Myocyte (in vitro differentiated cells): Measurements from ENCODE around the gene CPM. TPM values are rescaled to one million over a fixed set of nuclear protein-coding genes. Genes with fewer than 3 reads are reported as not detected.

Experiments used
- DNase-seq: peaks from one replicate; pipeline ENCODE4 v3.0.0-alpha.2; 2012; ENCODE audit warnings: low read depth
- polyA plus RNA-seq: library from polyadenylated mRNA; unstranded; fragments of >200 nt; gene quantifications from one replicate; pipeline ENCODE4 v1.2.1, GENCODE V29; 2012; ENCODE audit warnings: missing spikeins
- total RNA-seq: library from RNA; depleted of rRNA; stranded (reverse); fragments of >200 nt; gene quantifications from 2 replicates; pipeline ENCODE4 v1.2.3, GENCODE V29; 2014

CPM gene
- 3.0 and 3.2 TPM in 2 replicates for total RNA-seq
- polyA plus RNA-seq, result 0.30 TPM

DNA sequence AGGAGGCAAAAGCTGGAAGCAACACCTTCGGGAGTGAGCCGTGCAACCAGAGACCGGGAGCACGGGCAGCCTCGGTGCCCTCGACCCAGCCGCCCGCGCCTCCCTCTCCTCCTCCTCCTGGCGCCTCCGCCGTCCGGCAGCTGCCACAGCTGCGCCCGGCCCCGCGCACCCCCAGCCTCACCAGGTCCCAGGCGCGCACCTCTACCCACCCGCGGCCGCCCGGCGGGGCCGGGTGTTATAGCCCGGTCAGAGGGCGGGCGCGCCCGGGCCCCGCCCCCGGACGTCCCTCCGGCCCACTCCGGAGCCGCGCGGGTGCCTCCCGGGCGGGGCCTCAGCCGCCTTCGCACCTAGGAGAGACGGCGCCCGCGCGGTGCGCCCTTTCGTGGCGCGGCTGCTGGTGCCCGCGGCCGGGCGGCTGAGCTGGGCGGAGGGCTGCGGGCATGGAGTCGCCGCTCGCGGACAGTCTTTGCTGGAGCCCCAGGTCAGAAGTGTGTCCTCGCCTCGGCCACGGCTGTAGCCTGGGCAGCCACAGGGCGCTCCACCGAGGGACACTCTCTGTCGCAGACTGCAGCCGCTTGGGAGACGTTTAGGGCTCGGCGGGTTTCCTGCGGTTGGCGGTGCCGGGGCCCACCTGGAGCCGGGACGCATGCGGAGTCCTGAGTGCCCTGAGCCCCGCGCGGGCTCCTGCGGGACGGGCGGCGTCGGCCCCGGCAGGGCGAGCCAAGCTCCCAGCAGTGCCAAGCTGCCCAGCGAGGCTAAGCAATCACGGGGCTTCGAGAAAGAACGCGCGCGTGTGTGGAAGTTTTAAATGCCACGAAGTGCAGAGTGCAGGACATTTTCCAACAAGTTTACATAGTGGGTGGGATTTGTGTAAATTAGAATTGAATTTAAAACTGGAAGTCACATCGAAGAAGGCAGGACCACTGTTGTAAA is at the start of gene CPM:
TSS of gene CPM (minus strand) at position 211 of the 933 bp plus-strand sequence. CDS start 334 bp downstream, outside the sequence.
- DNase-seq, result peak; percentile 59

DNA sequence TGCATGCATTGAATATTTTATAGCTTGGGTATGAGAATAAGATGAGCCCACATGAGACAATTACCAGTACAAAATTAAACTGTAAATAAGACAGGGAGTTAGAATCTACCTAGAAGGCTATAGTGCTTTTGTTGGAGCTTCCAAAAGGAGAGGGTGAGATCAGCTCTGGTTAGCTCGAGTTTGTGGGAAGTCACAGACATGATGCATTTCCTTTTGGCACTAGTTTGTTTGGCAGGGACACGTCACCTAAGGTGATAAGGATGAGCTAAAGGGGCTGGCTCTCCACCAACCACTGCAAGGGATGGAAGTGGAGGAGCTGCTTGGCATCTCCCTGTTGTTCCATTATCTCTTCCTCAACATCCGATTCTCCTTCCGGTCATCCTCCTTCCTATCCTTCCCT is 48.5 kb upstream of the CPM start:
- DNase-seq, result no peak

DNA sequence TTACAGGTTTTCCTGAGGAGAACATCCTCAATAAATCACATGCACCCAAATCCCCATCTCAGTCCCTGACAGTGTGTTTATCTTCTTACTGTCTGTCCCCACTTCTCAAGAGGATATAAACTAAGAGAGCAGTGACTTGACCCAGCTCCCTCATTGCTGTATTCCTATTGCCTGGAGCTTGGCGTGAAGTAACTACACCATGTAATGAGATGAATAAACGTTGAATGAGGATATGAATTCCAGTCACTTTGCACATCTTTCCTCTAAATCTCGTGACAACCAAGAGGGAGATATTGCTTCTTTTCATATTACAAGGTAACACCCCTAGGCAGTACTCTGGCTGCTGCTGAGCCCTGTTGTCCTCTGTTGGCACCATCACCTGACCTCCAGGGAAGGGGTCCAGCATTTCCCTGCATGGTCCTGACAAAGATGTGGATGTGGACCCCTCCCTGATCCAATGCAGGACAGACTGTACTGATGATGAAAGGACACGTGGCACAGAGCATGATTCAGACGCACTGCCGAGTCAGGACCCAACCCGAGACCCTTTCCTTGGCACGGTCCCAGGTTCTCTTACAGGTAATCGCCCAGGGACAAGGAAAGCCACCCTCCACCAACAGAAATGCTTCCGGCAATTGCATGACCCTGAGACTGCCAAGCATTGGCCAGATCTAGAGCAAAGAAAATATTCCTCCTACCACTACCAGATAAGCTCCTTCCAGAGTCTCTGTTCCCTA is 47.7 kb upstream of the CPM start:
- DNase-seq, result no peak

DNA sequence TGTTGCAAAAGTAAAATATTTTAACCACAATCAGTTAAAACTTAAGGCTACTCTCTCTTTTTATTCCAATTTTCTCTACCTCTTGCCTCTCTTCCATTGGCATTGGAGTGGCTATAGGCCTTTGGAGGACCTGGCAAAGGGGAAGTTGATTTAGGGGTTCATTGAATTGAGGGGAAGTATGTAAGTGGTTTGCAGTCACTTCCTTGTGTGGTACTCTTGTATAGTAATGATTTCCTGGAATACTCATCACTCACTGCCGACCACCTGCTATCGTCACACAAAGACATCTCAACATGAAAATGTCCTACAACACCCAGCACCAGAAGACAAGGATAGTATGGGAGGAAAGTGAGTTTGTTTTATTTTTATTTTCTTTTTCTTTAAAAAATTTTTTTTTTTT is 45.7 kb upstream of the CPM start:
- DNase-seq, result peak; percentile 46

DNA sequence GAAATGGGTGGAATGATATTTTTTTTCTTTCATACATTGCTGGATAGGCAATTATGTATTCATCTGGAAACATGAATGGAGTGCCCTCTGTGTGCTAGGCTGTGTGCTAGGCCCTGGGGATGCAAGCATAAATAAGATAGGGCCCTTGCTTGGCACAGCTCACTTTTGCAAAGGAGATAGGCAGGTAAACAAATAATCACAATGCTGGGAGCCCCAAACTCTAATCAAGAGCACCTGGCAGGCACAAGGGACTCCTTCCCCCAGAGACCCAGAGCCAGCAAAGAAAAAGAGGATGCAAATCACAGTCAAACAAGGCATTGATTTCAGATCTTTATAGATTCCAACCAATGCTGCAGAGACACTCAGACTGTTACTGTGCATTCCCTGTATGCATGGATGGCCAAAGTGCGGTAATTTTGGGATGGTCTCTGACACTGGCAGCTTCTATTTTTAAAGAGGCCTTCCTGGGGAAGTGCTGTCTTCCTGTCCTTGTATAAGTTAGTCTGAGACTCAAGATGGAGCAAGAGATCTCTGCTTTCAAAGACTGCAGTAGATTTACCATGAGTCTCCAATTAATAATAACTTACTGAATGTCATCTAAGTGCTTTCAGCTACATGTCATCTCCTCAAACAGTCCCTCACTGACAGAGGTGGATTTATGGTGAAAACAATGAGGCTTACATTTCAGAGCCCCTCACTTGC is 45.1 kb upstream of the CPM start:
- no peak for DNase-seq

DNA sequence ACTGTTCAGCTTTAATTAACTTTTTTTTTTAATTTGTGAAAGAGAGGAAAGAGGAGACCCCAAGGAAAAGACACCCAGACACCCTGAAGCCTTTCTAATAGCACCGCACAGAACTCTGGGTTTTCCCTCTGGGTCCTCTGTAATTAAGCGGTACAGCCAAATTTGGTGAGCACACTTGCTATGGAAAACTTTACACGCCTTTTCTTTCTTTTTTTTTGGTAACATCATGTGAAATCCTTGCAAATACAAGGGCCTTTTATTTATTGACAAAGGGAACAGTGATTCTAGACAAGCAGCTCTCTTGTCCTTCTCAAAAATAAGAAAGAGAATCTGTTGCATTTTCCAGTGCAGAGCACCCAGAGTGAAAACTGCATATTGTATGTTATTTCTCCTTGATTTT is 44.4 kb upstream of the CPM start:
- no peak for DNase-seq

DNA sequence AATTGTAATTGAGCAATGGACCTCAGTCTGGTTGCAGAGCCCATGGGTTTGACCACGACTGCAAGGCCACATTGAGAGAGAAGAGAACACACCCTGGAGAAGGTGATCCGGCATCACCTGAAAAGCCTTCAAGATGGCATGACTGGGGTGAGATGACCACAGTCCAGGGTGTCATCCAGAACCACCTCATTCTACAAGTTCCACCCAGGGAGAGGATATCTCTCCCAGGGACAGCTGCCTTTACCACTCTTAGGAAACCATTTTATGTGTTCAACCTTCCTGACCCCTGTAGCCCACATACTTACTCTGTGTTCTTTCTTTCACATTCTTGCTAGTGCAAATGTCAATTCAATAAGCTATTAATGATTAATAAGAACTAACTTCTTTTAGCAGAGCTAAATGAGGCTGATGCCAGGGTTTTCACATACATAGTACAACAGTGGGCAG is 43.4 kb upstream of the CPM start:
- DNase-seq, result peak; percentile 53

DNA sequence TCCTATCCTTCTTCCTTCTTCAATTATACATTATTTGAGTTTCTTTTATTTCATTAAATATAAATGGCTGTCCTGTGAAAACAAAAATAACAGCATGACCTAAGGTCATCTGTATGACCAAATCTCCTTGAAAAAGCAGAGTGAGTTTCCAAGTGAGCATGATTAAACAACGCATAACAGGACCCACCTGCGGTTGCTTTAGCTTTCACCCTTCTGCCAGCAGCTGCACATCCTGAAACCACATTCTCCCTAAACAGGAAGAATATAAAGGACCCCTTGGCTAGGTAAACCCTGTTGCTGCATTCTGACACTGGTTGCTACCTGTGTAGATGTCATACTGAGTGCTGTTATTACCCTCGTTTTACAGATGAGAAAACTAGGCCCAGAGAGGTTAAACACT is 42.8 kb upstream of the CPM start:
- DNase-seq, result peak; percentile 33

DNA sequence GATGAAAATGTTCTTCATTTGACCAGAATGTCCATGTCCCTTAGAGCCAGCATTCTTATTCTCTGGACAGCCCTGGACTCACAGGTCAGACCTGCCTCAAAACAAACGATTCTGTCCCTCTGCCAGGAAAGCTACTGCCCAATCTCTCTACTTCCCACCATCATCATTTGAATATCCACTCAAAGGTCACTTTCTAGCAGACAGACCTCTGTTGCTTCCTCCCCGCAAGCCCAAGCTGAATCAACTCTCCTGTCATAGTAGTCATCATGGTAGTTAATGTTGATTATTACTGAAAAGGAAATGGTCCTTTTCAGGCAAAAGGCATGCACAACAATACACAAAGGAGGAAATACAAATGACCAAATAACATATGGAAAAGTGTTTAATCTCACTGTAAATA is 39.6 kb upstream of the CPM start:
- DNase-seq, result no peak

DNA sequence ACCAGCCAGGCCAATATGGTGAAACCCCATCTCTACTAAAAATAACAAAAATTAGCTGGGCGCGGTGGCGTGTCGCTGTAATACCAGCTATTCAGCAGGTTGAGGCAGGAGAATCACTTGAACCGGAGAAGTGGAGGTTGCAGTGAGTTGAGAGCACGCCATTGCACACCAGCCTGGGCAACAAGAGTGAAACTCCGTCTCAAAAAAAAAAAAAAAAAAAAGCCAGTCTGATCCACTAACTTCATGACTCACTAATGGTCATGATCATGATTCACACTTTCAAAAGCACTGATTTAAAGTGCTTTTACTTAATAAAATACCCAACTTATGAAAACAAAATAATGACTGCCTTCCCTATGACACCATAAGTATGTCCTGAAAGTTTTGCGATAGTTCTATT is 38.4 kb upstream of the CPM start:
- DNase-seq, result peak; percentile 23

DNA sequence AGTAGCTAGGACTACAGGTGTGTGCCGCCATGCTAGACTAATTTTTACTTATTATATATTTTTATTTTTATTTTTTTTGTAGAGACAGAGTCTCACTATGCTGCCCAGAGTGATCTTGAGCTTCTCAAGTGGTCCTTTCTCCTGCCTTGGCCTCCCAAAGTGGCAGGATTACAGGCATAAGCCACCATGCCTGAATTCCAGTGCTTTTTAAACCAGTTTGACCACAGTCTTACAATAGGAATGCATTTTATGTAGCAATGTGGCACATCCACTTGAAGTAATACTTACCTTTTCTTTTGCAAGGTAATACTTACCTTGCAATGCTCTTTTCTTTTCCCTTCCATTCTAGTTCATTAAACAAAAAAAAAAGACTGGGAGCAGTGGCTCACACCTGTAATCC is 38.0 kb upstream of the CPM start:
- no peak for DNase-seq

DNA sequence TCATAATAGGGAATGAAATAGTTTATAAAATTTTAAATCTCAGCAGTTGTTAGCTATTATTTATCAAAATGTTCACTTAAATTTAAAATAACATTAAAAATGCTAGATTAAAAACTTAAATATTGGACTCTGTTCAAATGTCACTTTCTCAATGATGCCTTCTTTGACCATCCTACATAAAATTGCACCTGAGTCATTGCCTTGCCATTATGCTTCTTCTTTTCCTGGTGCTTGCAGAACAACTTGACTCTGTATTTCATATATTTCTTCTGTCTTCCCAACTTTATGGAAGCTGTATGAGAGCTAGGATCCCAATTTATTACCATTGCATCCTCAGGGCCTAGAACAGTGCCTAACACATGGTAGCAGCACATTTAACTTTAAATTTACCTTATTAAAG is 37.3 kb upstream of the CPM start:
- no peak for DNase-seq

DNA sequence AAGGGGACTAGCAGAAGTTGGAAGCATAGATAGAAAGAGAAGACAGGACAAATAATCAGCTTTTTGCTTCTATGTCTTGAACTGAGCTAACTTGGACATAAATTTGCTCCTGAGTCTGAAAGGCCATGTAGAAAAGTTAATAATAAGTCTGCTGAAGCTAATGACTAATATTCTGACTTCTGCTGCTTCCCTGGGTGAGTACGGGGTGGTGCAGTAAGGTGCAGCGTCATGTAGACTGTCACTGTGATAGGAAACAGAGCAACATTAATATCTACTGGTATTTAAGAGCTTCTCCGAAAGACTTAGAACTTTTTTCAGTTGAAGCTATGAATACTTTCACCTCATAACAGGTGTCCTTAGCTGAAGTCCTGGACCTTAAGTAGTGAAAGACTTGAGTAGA is 34.1 kb upstream of the CPM start:
- no peak for DNase-seq

DNA sequence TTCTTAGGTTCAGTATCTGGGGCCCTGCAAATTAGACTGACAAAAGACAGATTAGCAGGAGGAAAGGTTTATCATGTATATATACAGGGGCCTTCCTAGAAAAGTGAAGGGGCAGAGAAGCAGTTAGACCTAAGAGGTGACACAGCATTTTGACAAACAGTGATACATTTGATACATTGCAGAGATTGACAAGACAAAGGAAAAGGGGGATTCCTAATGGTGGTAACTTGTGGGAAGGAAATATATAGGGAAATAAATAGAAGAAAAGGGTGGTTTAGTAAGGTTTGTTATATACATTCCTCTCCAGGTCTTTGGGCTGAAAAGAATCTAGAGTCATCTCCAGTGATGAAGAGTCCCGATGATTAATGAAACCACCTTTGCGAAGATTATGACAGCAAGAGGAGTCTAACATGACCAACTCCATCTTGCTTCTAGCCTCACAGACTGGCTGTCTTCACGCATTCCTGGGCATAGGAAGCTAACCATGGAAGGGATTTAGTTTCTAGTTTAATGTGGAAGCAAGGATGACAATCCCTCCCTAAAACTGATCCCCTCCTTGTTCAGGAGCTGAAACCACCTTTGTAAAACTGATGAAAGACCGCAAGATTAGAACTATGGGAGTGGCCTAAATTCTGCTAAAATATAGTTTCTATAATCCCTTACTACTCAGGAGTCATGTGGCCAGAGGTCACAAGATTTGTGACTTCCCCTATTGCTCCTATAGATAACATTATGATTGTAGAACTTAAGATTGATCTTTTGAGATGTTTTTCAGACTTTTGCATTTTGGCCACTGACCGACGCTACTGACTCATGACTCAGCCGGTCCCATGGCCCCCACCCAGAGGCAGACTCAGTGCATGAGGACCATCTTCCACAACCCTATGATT is 31.1 kb upstream of the CPM start:
- no peak for DNase-seq

DNA sequence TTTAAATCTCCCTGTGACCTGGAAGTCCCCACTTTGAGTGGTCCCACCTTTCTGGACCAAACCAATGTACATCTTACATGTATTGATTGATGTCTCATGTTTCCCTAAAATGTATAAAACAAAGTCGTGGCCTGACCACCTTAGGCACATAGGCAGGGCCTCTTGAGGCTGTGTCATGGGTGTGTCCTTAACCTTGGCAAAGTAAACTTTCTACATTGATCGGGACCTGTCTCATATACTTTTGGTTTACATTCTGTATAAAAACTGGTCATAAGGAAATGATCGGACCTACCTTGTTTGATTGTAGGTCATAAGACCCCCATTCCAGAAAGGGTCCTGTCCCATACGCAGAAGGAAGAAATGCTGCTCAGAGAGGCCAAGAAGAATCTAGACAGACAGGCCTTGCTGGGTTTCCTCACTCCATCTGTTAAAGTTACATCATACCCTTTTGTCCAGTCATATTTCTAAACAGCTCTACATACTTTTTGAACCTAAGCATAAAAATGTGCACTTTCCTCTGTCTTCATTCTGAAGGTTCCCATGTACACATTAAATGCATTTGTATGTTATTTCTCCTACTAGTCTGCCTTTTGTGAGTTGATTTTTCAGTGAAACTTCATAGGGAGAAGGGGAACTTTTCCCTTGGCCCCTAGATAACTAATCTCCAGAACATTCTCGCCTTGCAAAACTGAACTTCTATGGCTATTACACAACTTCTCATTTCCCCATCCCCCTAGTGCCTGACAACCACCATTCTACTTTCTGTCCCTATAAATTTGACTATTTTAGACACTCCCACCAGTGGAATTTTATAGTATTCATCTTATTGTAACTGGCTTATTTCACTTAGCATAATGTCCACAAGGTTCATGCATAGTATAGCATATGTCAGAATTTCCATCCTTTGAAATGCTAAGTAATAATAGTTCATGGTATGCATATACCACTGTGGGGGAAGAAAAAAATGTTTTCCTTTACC is 30.2 kb upstream of the CPM start:
- DNase-seq, result no peak

DNA sequence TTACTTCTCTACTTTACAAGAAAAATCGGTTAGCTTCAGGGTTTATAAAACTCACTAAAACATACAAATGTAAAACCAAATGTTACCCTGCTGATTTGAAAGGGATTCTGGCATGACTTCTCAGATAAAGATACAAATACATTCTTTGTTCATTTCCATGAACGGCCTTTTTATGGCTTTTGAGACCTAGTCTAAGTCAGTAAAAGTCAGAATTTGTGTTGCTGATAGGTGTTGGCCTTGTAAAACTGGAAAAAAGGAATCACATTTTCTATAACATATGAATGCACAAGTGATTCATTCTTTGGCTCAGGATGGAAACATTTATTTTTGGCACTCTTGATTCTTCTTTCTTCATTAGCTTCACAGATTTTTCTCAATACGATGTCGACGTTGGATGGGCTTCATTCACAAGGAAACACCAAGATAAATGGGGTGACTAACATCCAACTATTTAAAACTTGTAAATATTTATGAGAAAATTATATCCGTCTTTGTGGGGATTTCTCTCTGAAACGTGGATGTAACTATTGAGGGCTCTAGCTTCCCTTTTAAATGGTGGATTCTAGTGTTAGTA is 27.0 kb upstream of the CPM start:
- DNase-seq, result no peak

DNA sequence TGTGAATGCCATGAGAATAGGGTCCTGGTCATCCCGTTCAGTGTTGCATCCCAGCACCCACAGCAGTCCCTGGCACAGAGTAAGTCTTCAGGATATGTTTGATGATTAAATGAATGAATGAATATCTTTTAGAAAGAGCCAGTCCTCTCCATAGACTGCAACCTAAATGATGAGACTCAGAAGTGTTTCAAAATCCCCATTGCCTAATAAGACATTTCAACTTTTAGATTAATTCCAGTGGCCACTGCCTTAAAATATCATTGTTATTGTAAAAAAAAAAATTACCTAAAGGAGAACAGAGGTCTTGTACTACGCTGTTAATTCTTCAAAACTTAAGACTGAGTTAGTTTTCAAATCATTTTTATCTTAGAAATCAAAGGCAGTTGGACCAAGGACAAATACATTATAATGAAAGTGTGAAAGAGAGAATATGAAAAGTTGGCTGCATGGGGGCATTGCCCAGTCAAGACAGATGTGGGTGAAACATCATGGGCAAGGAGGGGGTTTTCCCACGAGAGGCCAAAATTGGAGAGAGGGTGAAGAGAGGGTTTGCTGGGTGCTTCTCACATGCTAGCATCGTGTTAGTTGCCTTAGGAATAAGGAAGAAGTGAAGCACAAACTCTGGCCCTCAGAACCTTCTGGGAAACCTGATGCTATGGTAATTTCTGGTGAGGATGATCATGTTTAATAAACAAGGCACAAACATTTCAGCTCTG is 26.3 kb upstream of the CPM start:
- DNase-seq, result no peak

DNA sequence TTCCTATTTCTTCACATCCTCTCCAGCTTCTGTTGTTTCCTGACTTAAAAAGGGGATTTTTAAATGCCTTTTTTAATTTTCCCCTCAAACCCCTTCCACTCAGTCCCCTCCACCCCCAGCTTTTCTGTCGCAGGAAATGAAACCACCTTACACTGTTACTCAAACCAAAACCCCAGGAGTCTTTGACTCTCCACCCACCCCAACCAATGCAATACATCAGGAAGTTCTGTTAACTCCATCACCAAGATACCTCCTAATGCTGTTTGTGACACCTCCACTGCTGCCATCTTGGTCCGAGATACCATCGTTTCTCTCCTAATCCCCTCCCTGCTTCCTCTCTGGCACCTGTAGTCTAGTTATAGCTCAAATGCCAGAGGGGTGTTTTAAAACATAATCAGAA is 25.4 kb upstream of the CPM start:
- no peak for DNase-seq

DNA sequence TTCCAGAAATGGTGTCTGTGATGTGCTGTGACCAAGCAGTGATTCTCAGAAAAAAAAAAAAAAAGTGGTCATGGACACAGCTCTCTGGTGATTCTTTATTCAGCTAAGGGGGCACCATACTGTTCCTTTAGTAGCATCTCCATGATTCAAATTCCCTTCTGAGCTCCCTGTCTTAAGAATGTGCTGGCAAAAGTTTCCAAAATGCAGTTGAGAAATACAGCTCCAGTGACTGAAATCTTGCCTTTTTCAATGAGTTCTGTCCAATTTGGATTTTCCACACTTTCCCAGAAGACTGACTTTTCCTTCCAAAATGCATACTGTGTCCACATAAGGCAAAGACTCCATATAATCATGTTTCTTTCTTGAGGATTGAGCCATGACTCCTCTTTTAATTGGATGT is 24.3 kb upstream of the CPM start:
- no peak for DNase-seq
